Gastrocnemius medialis (tissue), 4 donors: ENCODE results near the gene VAV2.

Experiments
- POLR2A ChIP-seq, 2 donors: fragments of 450-650 bp; IDR thresholded peaks; one replicate each; pipeline ENCODE4 v1.6.1; 2017; ENCODE audit warnings: antibody characterized with exemption in 2 of 2, mild to moderate bottlenecking in 2 of 2, moderate library complexity in 2 of 2
- TF ChIP-seq, protein P1 (sequence below), 5 experiments: fragments of 450-650 bp in 3 of 5; fragments of 200-600 bp in 2 of 5; sonication (generic) in 2 of 5; IDR thresholded peaks in 4 of 5; conservative IDR thresholded peaks in 1 of 5; 1 replicate in 4 of 5; 2 replicates in 1 of 5; pipeline ENCODE4 v1.5.1; 2016 to 2019; ENCODE audit warnings: antibody characterized with exemption in 5 of 5, mild to moderate bottlenecking in 3 of 5, moderate library complexity in 3 of 5

- TF ChIP-seq, protein P1, sequence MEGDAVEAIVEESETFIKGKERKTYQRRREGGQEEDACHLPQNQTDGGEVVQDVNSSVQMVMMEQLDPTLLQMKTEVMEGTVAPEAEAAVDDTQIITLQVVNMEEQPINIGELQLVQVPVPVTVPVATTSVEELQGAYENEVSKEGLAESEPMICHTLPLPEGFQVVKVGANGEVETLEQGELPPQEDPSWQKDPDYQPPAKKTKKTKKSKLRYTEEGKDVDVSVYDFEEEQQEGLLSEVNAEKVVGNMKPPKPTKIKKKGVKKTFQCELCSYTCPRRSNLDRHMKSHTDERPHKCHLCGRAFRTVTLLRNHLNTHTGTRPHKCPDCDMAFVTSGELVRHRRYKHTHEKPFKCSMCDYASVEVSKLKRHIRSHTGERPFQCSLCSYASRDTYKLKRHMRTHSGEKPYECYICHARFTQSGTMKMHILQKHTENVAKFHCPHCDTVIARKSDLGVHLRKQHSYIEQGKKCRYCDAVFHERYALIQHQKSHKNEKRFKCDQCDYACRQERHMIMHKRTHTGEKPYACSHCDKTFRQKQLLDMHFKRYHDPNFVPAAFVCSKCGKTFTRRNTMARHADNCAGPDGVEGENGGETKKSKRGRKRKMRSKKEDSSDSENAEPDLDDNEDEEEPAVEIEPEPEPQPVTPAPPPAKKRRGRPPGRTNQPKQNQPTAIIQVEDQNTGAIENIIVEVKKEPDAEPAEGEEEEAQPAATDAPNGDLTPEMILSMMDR (IDR thresholded peaks at IDR 0.05 in 4 of 5, conservative IDR thresholded peaks at IDR 0.05 in 1 of 5), result no peak
- TF ChIP-seq POLR2A (IDR thresholded peaks at IDR 0.05), result no peak
These were observed 84.9 kb downstream of the VAV2 start for GRCh38 chr9:133906932-133907910.
